Psoas muscle (tissue), 8 donors: ENCODE measurements around the gene SELENOV. TPM values are rescaled to one million over a fixed set of nuclear protein-coding genes. Genes with fewer than 3 reads are reported as not detected.

Source experiments
- ATAC-seq, 4 donors: fragments of 200-7000 bp; cut with Tn5 transposase; one replicate each; pipeline ENCODE4 v1.9.1; 2020; ENCODE audit warnings: moderate library complexity in 3 of 4, mild to moderate bottlenecking in 2 of 4
- DNase-seq, 2 donors: peaks; one replicate each; pipeline ENCODE4 v3.0.0-alpha.2; 2020
- H3K27ac ChIP-seq: fragments of 200-600 bp; one replicate; pipeline ENCODE4 v1.8.0; 2022
- H3K27me3 ChIP-seq, 3 donors: fragments of 200-600 bp in 1 of 3; one replicate each; pipeline versions ENCODE4 v1.6.1 to v1.8.0; 2013 to 2022; ENCODE audit warnings: low read length in 2 of 3, mild to moderate bottlenecking in 2 of 3, moderate library complexity in 1 of 3; ENCODE audit not compliant: insufficient read depth in 3 of 3
- H3K36me3 ChIP-seq, 2 donors: fragments of 200-600 bp in 1 of 2; one replicate each; pipeline versions ENCODE4 v1.6.1 to v1.8.0; 2013 to 2022; ENCODE audit warnings: low read depth in 1 of 2, mild to moderate bottlenecking in 1 of 2, moderate library complexity in 1 of 2; ENCODE audit not compliant: insufficient read depth in 1 of 2
- H3K4me1 ChIP-seq: fragments of 200-600 bp; one replicate; pipeline ENCODE4 v1.8.0; 2022
- H3K4me3 ChIP-seq: fragments of 200-600 bp; one replicate; pipeline ENCODE4 v1.8.0; 2022; ENCODE audit warnings: mild to moderate bottlenecking
- H3K9me3 ChIP-seq: fragments of 200-600 bp; one replicate; pipeline ENCODE4 v1.8.0; 2022
- CTCF ChIP-seq: fragments of 200-600 bp; IDR thresholded peaks from one replicate; pipeline ENCODE4 v1.8.0; 2022; ENCODE audit warnings: antibody characterized with exemption
- WGBS, 3 donors: extraction: QIAGEN DNeasy Blood & Tissue Kit; methylation state at CpG; one replicate each; pipeline versions ENCODE4 v1.1.6 to v1.1.7; 2013; 5-methylcytosine and 5-hydroxymethylcytosine counted together
- intact Hi-C, 2 donors: fragments of 100-400 bp; cut with DNase I; formaldehyde crosslinking; loops; one replicate each; pipeline versions ENCODE4 v1.11.0 to v1.14.2; 2022
- polyA plus RNA-seq, 3 donors: library from polyadenylated mRNA; stranded (reverse); fragments of 200-250 nt; gene quantifications; one replicate each; pipeline ENCODE4 v1.2.3, GENCODE V29; 2013
- total RNA-seq, 4 donors: library from RNA; stranded (reverse); fragmentation: NEBNext Ultra II Directional in 2 of 4; extraction: Animal tissue kit (Norgen Biotek cat#: 25700) in 2 of 4; gene quantifications; one replicate each; pipeline versions ENCODE4 v1.2.1 to v1.2.4, GENCODE V29; 2021 to 2023
- donor health status: healthy with polysubstance abuse.
- donor health status: DM: no; HTN: no; CAD: no; lungs with moderate emphysema.
- donor health status: Bipolar disorder and iron deficiency.
- donor health status: healthy.
- donor health status: DM: yes; HTN: yes; CAD: no.
- donor health status: DM: no; HTN: no; CAD: no.
- donor health status: DM: no; HTN: no; CAD: no.
- donor health status: DM: yes; HTN: yes; CAD: no.

Gene SELENOV
- total and polyA plus RNA-seq, 7 donors: not detected

GRCh38 chr19:39506944-39507714 is 7.8 kb upstream of the SELENOV start:
- Histone ChIP-seq H3K27ac (no peak overlapping the region), H3K27me3 (peaks cover 0 to 98% (median 33%) of the 10 kb centered on the region in 3 donors), H3K9me3 (no peaks in the 10 kb centered on the region), H3K4me1 (no peaks in the 10 kb centered on the region), H3K36me3 (no peaks in the 10 kb centered on the region), H3K4me3 (peak overlapping the region; percentile 58)
- no peak for TF ChIP-seq CTCF
- no peak for DNase-seq
- peak in 1 of 4 donors; percentile 17 for ATAC-seq
- WGBS, 3 donors: 1 to 2% (median 2%) methylated on average over 73 to 96 of the region's 96 CpGs
- intact Hi-C loops: no loop called here

- no peaks in the 10 kb centered on the region for H3K36me3 ChIP-seq
- no peaks in the 10 kb centered on the region for H3K9me3 ChIP-seq
- intact Hi-C loops: no loop called here
- no peak for ATAC-seq
- H3K27me3 ChIP-seq: peaks cover 0 to 97% (median 33%) of the 10 kb centered on the region in 3 donors
- DNase-seq: no peak
- TF ChIP-seq CTCF: no peak
- WGBS, 3 donors: 24 to 32% (median 27%) methylated on average over 24 of the region's 24 CpGs
- H3K4me1 ChIP-seq: no peaks in the 10 kb centered on the region
- H3K27ac ChIP-seq: no peak overlapping the region
- peak overlapping the region; percentile 58 for H3K4me3 ChIP-seq
These were observed 7.1 kb upstream of the SELENOV start for GRCh38 chr19:39507715-39508364.

GRCh38 chr19:39508629-39509028 is 6.3 kb upstream of the SELENOV start:
- Histone ChIP-seq H3K4me3 (no peak overlapping the region), H3K9me3 (no peaks in the 10 kb centered on the region), H3K27me3 (peaks cover 0 to 94% (median 33%) of the 10 kb centered on the region in 3 donors), H3K4me1 (no peaks in the 10 kb centered on the region), H3K27ac (no peak overlapping the region), H3K36me3 (no peaks in the 10 kb centered on the region)
- no peak for DNase-seq
- no peak for ATAC-seq
- WGBS, 3 donors: 80 to 89% (median 80%) methylated on average over 9 of the region's 9 CpGs
- TF ChIP-seq CTCF: no peak
- intact Hi-C loops: no loop called here

GRCh38 chr19:39509233-39509632 is 5.7 kb upstream of the SELENOV start:
- H3K27me3 ChIP-seq: peaks cover 0 to 94% (median 30%) of the 10 kb centered on the region in 3 donors
- DNase-seq: no peak
- WGBS, 3 donors: 45 to 56% (median 46%) methylated on average over 2 of the region's 2 CpGs

More at GRCh38 chr19:39509233-39509632, 5.7 kb upstream of the SELENOV start:
- no peaks in the 10 kb centered on the region for H3K9me3 ChIP-seq
- no peaks in the 10 kb centered on the region for H3K36me3 ChIP-seq
- ATAC-seq: no peak
- no peak overlapping the region for H3K4me3 ChIP-seq
- TF ChIP-seq CTCF: no peak
- intact Hi-C loops: no loop called here
- no peak overlapping the region for H3K27ac ChIP-seq
- H3K4me1 ChIP-seq: no peaks in the 10 kb centered on the region
